SW 1271 (cell line): Measurements from ENCODE around the gene MAP1LC3B2.

Experiments used
- DNase-seq, 2 experiments: peaks; one replicate each; lab custom pipeline; 2025; lab: John Stamatoyannopoulos, UW

The MAP1LC3B2 gene

DNA sequence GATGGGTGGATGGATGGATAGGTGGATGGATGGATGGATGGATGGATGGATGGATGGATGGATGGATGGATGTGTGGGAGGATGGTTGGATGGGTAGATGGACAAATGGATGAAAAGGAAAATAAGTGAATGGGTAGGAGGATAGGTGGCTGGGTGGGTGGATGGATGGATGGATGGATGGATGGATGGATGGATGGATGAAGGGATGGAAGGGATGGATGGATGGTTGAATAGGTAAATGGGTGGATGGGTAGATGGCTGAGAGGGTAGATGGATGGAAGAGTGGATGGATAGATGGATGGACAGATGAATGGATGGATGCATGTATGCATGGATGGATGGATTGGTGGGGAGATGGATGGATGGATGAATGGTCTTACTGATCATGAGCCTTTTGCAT is 36.5 kb downstream of the MAP1LC3B2 start:
- DNase-seq: no peak

GRCh38 chr12:116597886-116598285 is 38.7 kb downstream of the MAP1LC3B2 start:
- DNase-seq: no peak

DNA sequence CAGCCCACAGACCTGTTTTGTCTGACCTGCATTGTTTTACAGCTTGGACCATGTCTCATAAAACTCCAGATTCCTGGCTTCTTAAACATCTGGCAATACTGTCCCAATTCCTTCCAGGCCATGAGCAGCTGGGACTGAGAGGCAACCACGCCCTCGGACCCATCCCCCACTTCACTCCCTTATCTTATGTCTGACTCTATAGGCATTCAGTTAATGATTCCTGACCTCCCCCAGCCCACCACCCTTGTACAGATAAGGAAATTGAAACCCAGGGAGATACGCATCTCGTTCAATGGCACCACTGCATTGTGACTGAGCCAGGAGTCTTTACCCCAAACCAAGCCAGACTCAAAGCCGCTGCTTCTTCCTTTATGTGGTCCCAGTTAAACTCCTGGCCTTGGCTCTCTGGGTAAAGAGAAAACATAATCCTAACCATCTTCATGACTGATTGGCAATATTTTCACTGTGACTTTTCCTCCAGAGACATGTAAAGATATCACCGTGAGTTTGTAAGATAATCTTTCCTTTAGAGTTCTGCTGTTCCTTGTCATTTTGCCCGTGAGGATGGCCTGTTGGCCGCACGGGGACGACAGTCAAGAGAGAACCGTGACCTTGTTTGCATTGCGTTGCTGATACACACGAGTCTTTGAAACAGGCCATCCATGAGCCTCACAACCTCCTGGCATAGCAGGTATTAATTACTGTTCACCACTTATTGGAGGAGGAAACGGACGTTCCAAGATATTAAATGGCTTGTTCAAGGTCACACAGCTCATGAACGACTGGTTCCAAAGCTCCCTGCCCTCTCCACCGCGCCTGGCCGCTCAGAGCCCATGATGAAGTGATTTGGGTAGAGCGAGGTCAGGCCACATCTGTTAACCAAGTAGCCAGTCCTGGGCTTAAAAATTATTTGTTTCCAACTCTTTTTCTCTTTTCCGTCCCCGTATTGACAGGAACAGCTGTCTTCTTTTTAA is 39.4 kb downstream of the MAP1LC3B2 start:
- DNase-seq: no peak

GRCh38 chr12:116599285-116600136 is 40.3 kb downstream of the MAP1LC3B2 start:
- no peak for DNase-seq

GRCh38 chr12:116600959-116601918 is 42.1 kb downstream of the MAP1LC3B2 start:
- DNase-seq: no peak

GRCh38 chr12:116601933-116602810 is 43.0 kb downstream of the MAP1LC3B2 start:
- DNase-seq: no peak

DNA sequence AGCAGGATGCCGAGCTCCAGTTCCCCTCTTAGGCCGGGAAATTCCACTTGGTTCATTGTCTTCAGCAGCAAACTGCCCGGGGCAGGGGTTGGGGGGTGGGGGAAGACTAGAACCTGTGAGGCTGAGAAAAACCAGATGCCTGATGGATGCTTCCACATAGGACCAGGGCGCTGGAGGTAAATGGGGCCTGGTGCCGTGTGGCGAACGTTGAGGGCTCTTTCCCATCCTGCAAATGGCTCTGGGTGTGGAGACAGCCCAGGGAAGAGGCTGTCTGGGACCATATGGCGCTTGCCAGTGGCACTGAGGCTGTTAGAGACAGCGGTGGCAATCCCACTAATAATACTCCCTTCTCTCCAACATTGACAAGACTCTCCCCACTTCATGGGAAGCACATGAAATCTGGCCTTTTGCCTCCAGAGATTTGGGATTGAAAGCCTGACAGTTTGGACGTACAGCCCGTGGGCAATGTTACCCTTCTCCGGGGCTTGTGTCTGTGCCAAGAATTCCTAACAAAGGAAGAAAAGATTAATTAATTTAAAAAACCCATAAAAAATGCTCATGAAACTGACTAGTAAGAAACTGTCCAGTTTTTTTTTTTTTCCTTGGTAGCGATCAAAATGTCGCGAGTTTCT is 44.5 kb downstream of the MAP1LC3B2 start:
- no peak for DNase-seq

DNA sequence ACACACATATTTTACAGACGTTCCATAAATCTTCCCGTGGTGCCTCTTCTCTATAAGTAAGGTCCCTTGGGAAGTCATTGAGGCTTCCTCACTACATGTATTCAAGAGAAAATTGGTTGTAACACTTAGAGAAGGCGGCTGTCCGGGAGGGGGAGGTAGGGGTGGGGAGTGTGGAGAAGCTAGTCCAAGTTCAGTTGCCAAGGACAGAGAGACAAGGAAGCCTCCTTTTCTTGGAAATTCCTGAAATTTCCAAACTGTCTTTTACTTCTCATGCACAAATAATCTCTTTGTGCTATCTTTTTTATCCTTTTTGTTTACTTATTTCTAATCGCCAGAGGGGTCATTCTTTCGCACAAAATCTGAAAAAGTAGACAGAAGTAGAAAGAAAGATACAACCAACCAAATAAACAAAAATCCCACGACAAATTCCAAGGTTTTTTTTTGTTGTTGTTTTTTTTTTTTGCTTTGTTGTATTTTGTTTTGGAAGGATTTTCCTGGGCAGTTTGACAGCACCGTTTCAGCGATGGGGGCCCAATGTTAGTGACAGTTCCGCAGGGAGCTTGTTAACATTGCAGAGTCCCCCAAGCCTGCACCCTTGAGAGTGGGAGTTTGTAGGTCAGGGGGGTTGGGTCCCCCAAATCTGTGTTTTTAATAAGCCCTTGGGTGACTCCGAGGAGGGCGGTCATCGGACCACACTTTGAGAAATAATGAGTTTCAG is 45.2 kb downstream of the MAP1LC3B2 start:
- DNase-seq: no peak

- no peak for DNase-seq
Measured at GRCh38 chr12:116604951-116605641, 45.9 kb downstream of the MAP1LC3B2 start.

DNA sequence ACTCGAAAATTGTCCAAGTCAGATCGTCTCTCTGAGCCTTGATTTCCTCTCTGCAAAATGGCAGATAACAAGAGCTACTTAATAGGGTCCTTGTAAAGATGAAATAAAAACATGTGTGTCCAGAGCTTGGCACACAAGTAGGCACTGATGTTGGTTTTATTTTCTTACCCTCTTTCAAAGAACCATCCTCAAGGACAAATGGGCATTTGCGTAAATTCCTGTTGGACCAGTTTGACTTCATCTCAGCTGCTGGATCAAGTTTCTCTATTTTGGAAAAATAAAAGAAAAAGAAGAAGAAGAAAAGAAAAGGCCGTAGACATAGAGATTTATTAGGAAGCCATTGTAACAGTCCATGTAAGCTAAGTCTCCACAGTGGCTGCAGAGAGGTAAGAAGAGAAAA is 47.2 kb downstream of the MAP1LC3B2 start:
- no peak for DNase-seq

DNA sequence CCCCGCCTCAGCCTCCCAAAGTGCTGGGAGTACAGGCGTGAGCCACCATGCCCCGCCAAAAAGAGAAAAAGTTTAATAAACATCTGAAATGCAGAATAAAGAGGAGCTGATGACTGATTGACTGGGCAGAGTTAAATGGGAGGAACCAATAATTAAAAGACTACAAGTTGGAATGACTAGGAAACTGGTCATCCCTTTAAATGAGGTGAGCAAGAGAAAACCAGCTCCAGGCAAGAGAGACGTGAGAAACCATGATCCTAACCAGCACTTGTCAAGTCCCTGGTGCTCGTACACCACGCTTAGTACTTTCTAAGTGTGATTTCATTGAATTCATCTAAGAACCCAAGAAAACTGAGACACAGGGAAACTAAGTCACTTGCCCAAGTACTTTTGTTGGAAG is 47.9 kb downstream of the MAP1LC3B2 start:
- DNase-seq: no peak

GRCh38 chr12:116609319-116610114 is 50.3 kb downstream of the MAP1LC3B2 start:
- no peak for DNase-seq

- no peak for DNase-seq
Measured at GRCh38 chr12:116610971-116611541, 51.9 kb downstream of the MAP1LC3B2 start.

DNA sequence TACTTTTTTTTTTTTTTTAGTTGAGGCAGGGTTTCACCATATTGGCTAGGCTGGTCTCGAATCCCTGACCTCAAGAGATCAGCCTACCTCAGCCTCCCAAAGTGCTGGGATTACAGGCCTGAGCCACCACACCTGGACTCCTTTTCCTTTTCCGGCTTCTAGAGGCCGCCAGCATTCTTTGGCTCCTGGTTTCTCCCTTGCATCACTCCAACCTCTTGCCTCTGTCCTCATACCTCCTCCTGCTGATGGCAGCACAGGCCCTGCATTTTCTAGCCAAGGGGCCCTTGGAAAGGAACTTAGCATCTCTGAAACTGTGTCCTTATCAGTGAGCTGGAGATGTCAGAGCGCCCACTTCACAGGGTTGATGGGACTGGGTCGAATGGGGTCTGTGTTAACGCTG is 53.3 kb downstream of the MAP1LC3B2 start:
- DNase-seq: no peak

- DNase-seq: no peak
Measured at GRCh38 chr12:116613256-116613655, 54.1 kb downstream of the MAP1LC3B2 start.

- DNase-seq: no peak
Measured at GRCh38 chr12:116614194-116614915, 55.2 kb downstream of the MAP1LC3B2 start.
